ENCODE data around the gene SPIRE2.

SPIRE2 gene

GRCh38 chr16:89903908-89904515 is 75.7 kb downstream of the SPIRE2 start:
- Histone ChIP-seq H3K9ac (ENCODE audit: low read length) (no peak overlapping the region), H3K4me1 (ENCODE audit: low read length) (no peaks in the 10 kb centered on the region), H3K79me2 (ENCODE audit: low read length) (no peaks in the 10 kb centered on the region), H3K27ac (ENCODE audit: low read length) (no peak overlapping the region), H3K4me3 (ENCODE audit: low read length) (no peak overlapping the region), H3K4me2 (ENCODE audit: low read length) (no peak overlapping the region), H3K27me3 (ENCODE audit: low read depth, low read length) (no peaks in the 10 kb centered on the region), H3K36me3 (replicated peaks; ENCODE audit: low read depth, low read length) (peaks cover 46% of the 10 kb centered on the region), H4K20me1 (ENCODE audit: insufficient read depth, low read length) (no peaks in the 10 kb centered on the region), H2AFZ (ENCODE audit: low read depth, low read length) (no peak overlapping the region), H3K9me3 (ENCODE audit: insufficient read depth, low read length) (no peaks in the 10 kb centered on the region)
- TF ChIP-seq, protein P1, sequence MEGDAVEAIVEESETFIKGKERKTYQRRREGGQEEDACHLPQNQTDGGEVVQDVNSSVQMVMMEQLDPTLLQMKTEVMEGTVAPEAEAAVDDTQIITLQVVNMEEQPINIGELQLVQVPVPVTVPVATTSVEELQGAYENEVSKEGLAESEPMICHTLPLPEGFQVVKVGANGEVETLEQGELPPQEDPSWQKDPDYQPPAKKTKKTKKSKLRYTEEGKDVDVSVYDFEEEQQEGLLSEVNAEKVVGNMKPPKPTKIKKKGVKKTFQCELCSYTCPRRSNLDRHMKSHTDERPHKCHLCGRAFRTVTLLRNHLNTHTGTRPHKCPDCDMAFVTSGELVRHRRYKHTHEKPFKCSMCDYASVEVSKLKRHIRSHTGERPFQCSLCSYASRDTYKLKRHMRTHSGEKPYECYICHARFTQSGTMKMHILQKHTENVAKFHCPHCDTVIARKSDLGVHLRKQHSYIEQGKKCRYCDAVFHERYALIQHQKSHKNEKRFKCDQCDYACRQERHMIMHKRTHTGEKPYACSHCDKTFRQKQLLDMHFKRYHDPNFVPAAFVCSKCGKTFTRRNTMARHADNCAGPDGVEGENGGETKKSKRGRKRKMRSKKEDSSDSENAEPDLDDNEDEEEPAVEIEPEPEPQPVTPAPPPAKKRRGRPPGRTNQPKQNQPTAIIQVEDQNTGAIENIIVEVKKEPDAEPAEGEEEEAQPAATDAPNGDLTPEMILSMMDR (IDR thresholded peaks at IDR 0.05; ENCODE audit: low read depth, low read length), result no peak
- TF ChIP-seq EZH2phosphoT487 (IDR thresholded peaks at IDR 0.05; ENCODE audit: low read depth), result no peak

- Histone ChIP-seq H3K9ac (ENCODE audit: low read length) (no peak overlapping the region), H2AFZ (ENCODE audit: low read depth, low read length) (no peak overlapping the region), H4K20me1 (ENCODE audit: insufficient read depth, low read length) (no peaks in the 10 kb centered on the region), H3K79me2 (ENCODE audit: low read length) (no peaks in the 10 kb centered on the region), H3K9me3 (ENCODE audit: insufficient read depth, low read length) (no peaks in the 10 kb centered on the region), H3K36me3 (replicated peaks; ENCODE audit: low read depth, low read length) (peaks cover 41% of the 10 kb centered on the region), H3K4me3 (ENCODE audit: low read length) (no peak overlapping the region), H3K4me2 (ENCODE audit: low read length) (no peak overlapping the region), H3K4me1 (ENCODE audit: low read length) (no peaks in the 10 kb centered on the region), H3K27ac (ENCODE audit: low read length) (no peak overlapping the region), H3K27me3 (ENCODE audit: low read depth, low read length) (no peaks in the 10 kb centered on the region)
- no peak for TF ChIP-seq EZH2phosphoT487 (IDR thresholded peaks at IDR 0.05; ENCODE audit: low read depth)
- TF ChIP-seq, protein P1 (IDR thresholded peaks at IDR 0.05; ENCODE audit: low read depth, low read length), result no peak
Observed at GRCh38 chr16:89904606-89905510, 76.6 kb downstream of the SPIRE2 start.

DNA sequence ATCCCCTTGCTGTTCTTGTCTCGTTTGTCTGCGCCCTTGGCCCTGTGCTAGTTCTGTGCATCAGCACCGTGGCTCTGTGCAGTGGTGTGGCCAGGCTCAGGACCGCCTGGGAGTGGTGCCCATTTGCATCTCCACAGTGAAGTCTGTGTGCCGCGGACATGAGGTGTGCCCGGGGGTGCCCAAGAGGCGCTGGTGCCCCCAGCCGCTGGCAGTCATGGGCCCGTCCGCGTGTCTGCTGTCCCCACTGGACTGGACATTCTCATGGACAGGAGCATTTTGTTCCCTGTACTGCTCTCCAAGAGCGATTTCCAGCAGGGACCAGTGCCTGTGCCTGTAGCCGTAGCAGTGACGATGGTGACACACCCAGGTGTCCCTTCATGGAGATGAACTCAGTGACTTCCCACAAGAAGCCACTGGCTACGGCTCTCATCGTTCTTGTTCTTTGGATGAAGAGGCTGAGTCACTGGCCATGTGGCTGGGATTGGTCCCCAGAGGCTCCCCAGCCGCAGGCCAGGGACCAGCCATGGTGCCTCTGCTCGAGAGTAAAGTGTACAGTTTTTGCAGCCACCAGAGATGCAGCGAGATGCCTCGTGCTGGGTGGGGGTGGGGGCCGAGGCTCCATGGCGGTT is 77.3 kb downstream of the SPIRE2 start:
- H3K4me3 ChIP-seq (ENCODE audit: low read length), result no peak overlapping the region
- peaks cover 2% of the 10 kb centered on the region; the same call in 1 of the 2 replicates for H4K20me1 ChIP-seq (ENCODE audit: insufficient read depth, low read length)
- no peaks in the 10 kb centered on the region for H3K9me3 ChIP-seq (ENCODE audit: insufficient read depth, low read length)
- no peak overlapping the region for H3K4me2 ChIP-seq (ENCODE audit: low read length)
- H3K4me1 ChIP-seq (ENCODE audit: low read length), result no peaks in the 10 kb centered on the region
- peaks cover 35% of the 10 kb centered on the region for H3K36me3 ChIP-seq (replicated peaks; ENCODE audit: low read depth, low read length)
- no peak for TF ChIP-seq EZH2phosphoT487 (IDR thresholded peaks at IDR 0.05; ENCODE audit: low read depth)
- TF ChIP-seq, protein P1 (IDR thresholded peaks at IDR 0.05; ENCODE audit: low read depth, low read length), result no peak
- H3K27me3 ChIP-seq (ENCODE audit: low read depth, low read length), result no peaks in the 10 kb centered on the region
- no peak overlapping the region for H3K27ac ChIP-seq (ENCODE audit: low read length)
- no peak overlapping the region for H3K9ac ChIP-seq (ENCODE audit: low read length)
- H3K79me2 ChIP-seq (ENCODE audit: low read length), result no peaks in the 10 kb centered on the region
- no peak overlapping the region for H2AFZ ChIP-seq (ENCODE audit: low read depth, low read length)

Data from OCI-LY3 (cell line).